ENCODE data around the gene TRPM2.

GRCh38 chr21:44414291-44415072 lies 61.1 kb downstream of the TRPM2 start:
- TF ChIP-seq POLR2A (IDR thresholded peaks at IDR 0.05) (no peak), CTCF (IDR thresholded peaks at IDR 0.05) (no peak)
